HG02938 (cell line): Measurements from ENCODE around the gene AP1M2.
"Not testable (repeated sequence)": the region's sequence is repeated elsewhere in the genome, so short reads cannot be mapped to it uniquely, and the experiment has no call there.

Experiments
- ATAC-seq: cut with Tn5 transposase; IDR thresholded peaks from one replicate; pipeline ENCODE4 v1.9.1; 2021; ENCODE audit warnings: mild to moderate bottlenecking, moderate library complexity; ENCODE audit not compliant: unreplicated experiment

Gene AP1M2

GRCh38 chr19:10602330-10603083 lies 15.4 kb upstream of the AP1M2 start:
- ATAC-seq = no peak

DNA sequence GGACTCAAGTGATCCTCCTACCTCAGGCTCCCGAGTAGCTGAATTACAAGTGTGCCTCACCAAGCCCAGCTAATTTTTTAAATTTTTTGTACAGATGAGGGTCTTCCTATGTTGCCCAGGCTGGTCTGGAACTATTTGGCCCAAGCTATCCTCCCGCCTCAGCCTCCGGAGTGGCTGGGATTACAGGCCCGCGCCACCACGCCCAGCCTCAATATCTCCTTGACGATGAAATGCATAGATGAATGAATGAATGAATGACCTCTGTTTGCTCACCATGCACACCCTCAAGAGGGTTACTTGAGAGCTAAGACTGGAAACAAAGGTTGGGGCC lies 14.9 kb upstream of the AP1M2 start:
- no peak for ATAC-seq

DNA sequence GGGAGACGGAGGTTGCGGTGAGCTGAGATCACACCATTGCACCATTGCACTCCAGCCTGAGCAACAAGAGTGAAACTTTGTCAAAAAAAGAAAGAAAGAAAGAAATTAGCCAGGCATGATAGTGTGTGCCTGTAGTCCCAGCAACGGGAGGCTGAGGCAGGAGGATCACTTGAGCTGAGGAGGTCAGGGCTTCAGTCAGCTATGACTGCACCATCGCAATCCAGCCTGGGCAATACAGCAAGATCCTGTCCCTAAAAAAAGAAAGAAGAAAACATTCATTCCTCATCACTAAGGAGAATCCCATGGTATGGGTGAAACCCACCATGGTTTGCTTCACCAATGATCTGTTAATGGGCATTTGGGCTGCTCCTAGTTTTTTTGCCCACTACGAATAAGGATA lies 13.0 kb upstream of the AP1M2 start:
- no peak for ATAC-seq

- ATAC-seq = no peak
Observed at GRCh38 chr19:10593820-10594637, 6.9 kb upstream of the AP1M2 start.

DNA sequence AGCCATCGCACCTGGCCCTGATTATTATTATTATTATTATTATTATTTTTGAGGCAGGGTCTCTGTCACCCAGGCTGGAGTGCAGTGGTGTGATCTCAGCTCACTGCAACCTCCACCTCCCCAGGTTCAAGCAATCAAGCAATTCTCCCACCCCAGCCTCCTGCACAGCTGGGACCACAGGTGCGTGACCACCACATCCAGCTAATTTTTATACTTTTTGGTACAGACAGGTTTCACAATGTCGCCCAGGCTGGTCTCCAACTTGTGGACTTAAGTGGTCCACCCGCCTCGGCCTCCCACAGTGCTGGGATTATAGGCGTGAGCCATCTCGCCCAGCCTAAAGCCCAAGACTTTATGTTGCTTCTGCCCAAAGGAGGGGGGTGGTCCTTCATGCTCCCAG lies 6.0 kb upstream of the AP1M2 start:
- no peak for ATAC-seq

- no peak for ATAC-seq
Observed at GRCh38 chr19:10587839-10588150, 683 bp upstream of the AP1M2 start.

DNA sequence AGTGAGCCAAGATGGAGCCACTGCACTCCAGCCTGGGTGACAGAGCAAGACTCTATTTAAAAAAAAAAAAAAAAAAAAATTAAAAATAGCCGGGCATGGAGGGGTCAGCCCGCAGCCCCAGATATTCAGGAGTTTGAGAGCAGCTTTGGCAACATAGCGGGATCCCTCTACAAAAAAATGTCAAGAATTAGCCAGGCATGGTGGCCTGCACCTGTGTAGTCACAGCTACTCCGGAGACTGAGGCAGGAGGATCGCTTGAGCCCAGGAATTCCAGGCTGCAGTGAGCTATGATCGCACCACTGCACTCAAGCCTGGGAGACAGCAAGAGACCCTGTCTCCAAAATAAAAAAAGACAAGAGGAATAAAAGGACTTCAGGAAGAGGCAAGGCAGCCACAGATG lies 716 bp downstream of the AP1M2 start:
- ATAC-seq = no peak

GRCh38 chr19:10583036-10583776 lies 3.9 kb downstream of the AP1M2 start:
- ATAC-seq = no peak

DNA sequence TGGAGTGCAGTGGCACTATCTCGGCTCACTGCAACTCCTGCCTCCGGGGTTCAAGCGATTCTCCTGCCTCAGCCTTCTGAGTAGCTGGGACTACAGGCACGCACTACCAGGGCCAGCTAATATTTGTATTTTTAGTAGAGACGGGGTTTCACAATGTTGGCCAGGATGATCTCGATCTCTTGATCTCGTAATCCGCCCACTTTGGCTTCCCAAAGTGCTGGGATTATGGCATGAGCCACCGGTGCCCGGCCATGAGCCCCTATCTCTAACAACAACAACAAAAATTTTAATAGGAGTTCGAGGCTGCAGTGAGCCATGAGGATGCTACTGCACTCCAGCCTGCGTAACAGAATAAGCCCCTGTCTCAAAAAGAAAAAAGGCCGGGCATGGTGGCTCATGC lies 5.0 kb downstream of the AP1M2 start:
- ATAC-seq = no peak

DNA sequence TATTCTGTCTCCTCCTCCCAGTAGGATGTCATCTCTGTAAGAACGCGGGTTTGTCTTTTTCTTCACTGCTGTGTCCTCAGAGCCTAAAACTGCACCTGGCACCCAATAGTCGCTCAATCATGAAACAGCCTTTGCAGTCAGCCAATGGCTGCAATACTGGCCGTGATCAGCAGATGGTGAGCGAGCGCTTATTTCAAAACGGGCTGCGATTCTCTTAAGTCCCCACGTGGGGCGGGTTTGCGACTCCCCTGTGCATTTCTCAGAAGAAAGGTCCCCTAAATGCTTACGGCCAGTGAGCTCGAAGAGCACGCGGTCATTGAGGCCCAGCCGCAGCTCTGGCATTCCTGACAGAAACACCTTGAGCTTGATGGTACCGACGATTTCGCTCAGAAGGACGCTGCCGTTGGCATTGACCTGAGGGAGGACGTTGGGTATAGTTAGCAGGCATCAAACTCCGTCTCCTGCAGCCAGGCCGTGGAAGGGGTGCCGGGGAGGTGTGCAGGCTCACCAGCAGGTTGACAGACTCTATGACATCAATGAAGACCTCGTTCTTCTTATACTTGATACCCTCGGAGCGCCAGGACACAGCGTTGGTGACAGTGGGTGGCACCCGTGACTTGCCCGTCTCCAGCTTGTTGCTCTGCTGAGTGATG lies 6.0 kb downstream of the AP1M2 start:
- peak; percentile 61 for ATAC-seq

DNA sequence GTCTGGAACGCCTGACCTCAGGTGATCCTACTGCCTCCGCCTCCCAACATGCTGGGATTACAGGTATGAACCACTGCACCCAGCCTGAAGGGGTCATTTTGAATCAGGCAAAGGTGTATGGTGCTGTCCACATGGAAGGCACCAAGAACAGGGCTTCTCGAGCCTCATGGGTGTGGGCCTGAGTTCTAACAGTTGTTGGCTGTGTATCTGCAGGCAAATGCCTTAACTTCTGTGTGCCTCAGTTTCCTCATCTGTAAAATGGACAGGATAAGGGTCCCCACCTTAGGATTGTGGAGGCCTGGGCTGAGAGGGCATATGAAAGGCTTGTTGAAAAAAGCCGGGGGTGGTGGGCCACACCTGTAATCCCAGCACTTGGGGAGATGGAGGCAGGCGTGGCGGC lies 9.2 kb downstream of the AP1M2 start:
- ATAC-seq = no peak

DNA sequence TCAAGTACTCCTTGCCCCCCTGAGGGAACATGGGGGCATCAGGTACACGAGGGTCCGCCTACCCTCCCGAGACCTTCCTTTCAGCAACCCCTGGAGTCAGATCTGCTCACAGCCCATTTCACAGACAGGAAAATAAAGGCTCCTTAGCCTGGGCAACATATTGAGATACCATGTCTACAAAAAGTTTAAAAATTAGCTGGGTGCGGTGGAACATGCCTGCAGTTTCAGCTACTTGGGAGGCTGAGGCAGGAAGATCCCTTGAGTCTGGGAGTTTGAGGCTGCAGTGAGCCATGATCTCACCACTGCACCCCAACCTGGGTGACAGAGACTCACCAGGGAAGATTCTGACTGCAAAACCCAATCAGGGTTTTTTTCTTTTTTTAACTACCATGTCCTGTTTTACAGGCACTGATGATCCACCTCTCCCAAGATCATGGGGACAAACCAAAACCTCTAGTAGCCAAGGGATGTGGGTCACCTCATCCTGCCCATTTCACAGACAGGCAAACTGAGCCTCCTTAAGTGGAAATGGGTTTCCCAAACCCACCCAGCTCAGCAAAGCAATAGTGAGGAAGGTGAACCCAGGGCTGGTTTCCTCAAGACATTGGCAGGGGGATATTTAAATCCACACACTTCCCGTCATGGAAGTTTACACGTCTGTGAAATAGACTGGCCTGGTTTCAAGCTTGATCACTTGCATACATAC lies 11.9 kb downstream of the AP1M2 start:
- ATAC-seq = no peak

GRCh38 chr19:10574462-10574861 lies 12.7 kb downstream of the AP1M2 start:
- no peak for ATAC-seq

- ATAC-seq = not testable (repeated sequence)
Observed at GRCh38 chr19:10573793-10574192, 13.3 kb downstream of the AP1M2 start.

DNA sequence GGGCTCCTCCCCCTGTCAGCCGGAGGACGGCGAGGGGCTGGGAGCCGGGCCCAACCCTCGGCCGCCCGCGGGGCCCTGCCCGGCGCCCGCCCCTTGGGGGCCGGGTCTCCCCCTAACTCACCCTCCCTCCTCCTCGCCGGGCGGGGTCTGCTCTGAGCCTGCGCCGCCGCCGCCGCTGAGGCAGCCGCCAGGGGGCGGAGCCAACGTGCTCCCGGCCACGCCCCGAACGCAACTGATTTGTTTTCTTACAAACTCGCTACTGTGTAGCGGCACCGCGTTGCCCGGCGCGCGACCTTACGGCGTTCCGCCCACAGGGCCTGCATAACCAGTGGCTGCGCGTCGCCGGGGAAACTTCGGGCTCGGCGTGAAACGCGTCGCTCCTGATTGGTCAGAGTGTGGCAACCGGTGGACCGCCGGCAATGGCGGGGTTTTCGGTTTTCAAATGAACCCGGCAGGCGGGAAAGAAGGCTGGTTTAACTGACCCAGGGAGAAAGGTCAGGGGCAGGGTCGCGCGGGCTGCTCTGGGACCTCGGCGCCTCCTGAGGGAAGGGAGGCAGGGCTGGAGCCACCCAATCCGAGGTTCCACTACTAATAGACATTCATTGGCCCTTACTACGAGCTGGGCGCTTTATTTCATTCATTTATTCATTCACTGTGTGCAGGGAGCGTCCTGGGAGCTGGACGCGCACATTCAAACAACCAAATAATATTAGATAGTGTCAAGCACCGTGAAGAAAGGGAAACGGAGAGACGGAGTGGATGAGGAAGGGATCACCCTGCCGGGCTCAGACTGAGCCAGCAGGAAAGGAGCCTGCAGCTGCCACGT lies 18.1 kb downstream of the AP1M2 start, which contains the start of gene CDKN2D:
TSS of gene CDKN2D (minus strand) at position 154 of the 826 bp plus-strand sequence. CDS start 326 bp downstream, outside the sequence.
- peak; percentile 61 for ATAC-seq

GRCh38 chr19:10568062-10568825 lies 18.9 kb downstream of the AP1M2 start:
- ATAC-seq = no peak

DNA sequence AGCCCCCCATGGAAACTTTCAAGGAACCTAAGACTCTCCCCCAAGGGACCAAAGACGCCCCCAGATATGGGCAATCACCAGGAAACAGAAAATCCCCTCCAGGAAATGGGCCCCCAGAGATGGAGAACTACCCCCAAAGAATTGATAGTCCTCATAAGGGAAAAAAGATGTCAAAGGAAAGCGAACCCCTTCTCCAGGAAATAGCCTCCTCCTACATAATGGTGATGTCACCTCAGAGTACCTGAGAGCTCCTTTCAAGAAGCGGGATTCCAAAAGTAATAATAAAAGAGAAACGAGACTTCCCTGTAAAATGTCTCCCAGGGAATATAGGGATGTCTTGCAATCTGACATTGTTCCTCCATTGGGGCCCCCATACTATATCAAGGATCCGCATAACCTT lies 19.5 kb downstream of the AP1M2 start:
- no peak for ATAC-seq

DNA sequence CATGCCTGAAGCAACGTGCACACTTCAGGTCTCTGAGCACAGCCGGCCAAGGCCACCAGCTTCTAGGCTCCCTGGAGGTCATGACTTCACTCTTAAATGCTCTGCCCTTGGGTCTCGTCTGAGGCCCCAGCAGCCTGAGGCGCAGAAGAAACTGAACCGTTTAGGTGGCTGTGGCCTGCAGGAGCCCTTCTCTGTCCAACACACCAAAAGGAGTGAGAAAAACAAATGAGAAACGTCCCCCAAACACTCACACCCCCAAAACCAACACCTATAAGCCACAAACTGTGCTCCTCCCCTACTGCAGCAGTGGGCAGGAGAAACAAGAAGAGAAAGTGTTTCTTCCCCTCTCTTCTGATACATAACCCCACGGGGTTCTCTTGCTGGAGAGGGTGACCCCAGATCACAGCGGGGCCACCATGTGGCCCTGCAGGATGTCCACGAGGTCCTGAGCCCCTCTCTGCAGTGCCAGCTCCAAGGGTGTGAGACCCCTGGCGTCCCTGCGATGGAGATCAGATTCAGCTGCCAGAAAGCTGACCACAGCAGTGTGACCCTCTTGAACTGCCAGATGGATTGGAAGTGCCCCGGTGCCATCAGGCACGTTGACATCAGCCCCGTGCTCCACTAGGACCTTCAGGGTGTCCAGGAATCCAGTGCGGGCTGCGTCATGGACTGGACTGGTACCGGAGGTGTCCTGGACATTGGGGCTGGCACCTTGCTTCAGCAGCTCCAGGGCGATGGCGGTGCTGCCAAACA lies 20.3 kb downstream of the AP1M2 start:
- no peak for ATAC-seq

GRCh38 chr19:10566408-10566657 lies 20.8 kb downstream of the AP1M2 start:
- no peak for ATAC-seq
